ENCODE results near the gene VOPP1.

Gene VOPP1

GRCh38 chr7:55432939-55433784, 139.1 kb downstream of the VOPP1 start:
- DNase-seq (ENCODE audit: low spot score) = peak; percentile 57

DNA sequence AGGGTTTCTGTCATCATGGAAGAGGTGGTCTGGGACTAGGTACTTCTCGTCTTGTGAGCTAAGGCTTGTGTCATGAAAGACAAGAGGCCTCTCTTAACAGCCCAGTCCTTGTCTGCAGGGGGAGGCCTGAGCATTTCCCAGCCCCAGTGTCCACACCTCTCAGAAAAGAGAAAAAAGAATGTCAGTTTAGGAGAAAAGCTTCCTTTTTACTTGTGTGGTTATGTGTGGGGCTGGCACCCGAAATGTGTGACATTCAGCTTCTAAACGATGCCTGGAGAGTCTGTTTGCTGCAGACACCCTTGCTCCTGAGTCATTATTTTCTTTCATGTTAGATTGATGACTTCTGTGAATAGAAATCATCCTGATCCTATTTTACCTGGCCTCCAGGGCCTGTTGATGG, 139.8 kb downstream of the VOPP1 start:
- DNase-seq (ENCODE audit: low spot score) = no peak

- no peak for DNase-seq (ENCODE audit: low spot score)
Measured at GRCh38 chr7:55431898-55432297, 140.4 kb downstream of the VOPP1 start.

DNA sequence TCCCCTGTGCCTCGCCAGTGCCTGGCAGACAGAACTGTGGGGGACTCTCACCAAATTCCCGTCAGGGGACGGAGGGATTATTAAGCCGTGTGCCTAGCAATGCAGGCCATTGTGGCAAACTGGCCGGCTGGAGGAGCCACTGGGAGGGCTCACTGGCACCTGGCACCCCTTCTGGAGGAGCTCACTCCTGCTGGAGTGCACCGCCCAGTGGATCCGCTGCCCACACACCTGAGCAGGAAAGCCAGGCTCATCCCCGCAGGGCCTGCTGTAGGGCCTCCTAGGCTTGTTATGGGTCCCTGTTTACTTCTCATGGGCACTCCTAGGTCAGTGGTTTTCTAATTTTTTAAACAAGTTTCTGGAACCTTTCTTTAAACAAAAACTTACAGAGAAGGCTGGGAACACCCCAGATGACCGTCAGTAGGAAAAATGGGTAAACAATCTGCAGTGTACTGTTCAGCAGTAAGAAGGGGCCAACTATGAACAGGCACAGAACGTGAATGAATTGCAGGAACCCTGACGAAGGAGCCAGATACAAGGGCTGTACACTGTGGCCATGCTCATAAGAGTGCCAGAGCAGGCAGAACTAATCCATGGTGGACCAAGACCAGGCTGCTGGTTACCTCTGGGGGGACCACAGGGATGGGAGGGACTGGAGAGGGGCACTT, 142.3 kb downstream of the VOPP1 start:
- no peak for DNase-seq (ENCODE audit: low spot score)

DNA sequence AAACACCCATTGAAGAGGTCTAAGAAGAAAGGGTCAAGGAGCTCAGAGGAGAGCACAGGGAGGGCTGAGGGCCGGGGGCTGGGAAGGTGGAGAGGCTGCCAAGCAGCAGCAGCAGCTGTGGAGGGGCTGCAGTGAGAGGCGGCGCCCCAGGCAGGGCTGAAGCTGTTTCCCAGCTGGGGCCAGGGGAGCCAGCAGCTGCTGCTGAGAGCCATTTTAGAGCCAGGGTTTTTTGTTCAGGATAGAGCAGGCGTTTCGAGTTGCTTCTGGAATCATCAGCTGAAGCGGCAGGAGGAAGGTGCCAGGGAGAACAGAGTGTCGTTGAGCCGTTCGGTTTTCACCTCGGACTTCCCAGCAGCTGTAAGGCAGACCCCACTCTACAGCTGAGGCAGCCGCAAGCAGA, 144.5 kb downstream of the VOPP1 start:
- DNase-seq (ENCODE audit: low spot score) = no peak

DNA sequence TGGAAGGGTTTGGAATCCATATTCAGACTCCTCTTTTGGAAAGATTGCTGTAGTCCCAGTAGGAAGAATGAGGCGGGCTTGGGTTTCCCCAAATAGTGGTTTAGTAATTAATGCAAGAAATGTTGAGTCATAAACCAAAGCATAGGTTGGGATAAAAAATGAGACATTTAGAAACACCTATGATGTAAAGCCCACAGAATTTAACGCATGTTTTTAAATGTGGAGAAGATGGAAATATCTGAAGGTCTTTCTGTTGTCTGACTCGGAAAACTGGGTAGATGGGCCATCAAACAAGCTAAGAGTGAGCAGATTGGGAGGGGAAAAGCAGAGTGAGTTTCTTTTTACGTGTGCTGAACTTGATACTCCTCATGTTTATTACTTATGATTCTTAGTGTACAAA, 145.0 kb downstream of the VOPP1 start:
- no peak for DNase-seq (ENCODE audit: low spot score)

GRCh38 chr7:55426676-55427075, 145.6 kb downstream of the VOPP1 start:
- no peak for DNase-seq (ENCODE audit: low spot score)

- DNase-seq (ENCODE audit: low spot score) = no peak
Measured at GRCh38 chr7:55425141-55425752, 147.1 kb downstream of the VOPP1 start.

DNA sequence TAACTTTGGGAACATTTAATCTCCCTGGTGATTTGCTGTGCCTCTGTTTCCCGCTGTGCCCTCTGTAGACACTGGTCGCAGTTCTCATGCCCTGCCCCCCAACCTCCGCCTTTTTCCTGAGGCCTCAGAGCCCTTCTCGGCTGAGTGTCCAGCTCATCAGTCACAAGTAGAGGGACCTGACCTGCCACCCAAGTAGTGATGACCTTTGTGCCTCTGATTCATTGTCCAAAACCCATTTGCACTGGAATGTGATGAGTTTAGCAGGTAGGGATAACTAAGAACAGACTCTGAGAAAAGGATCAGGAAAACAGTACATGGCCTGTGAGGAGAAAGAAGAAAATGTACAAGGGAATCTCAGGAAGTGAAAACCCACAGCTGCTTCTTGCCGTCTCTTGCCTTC, 148.4 kb downstream of the VOPP1 start:
- no peak for DNase-seq (ENCODE audit: low spot score)

- DNase-seq (ENCODE audit: low spot score) = peak; percentile 44
Measured at GRCh38 chr7:55423277-55423711, 149.0 kb downstream of the VOPP1 start.

Data from AG08395 (cell line).